Cardiac fibroblast (primary cell): ENCODE results near the gene SMIM20.
A peak's percentile ranks its signal among the peaks of the same experiment; 100 is the strongest.
"Not testable (repeated sequence)": the region's sequence is repeated elsewhere in the genome, so short reads cannot be mapped to it uniquely, and the experiment has no call there.

Source experiments
- DNase-seq, 2 donors: peaks; one replicate each; pipeline versions ENCODE4 v3.0.0 to v3.0.0-alpha.2; 2010; ENCODE audit warnings: low read depth in 2 of 2
- H3K4me3 ChIP-seq, 2 donors: replicated peaks in 1 of 2; 1 replicate in 1 of 2; 2 replicates in 1 of 2; pipeline ENCODE4 v1.5.1; 2011; ENCODE audit warnings: low read depth in 2 of 2, low read length in 2 of 2, mild to moderate bottlenecking in 2 of 2, moderate library complexity in 1 of 2
- TF ChIP-seq, protein P1 (sequence below): IDR thresholded peaks from one replicate; pipeline ENCODE4 v1.5.1; 2011; ENCODE audit warnings: low read depth, mild to moderate bottlenecking, low read length, inconsistent platforms

The SMIM20 gene

DNA sequence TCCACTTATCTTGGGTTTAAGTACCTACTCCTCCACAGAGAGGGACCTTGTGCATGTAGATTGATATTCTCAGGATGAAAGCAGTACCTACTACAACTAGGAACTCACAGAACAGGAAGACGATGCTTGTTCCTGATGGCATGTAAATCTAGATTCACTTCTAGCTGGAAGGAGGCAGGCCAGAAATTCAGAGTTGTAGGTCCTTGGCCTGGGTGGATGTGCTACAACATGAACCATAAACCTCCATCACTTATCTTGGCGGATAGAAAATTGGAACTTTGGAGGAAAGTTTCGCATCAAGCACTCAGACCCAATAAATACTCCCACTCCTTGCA, 9.3 kb upstream of the SMIM20 start:
- DNase-seq, result no peak
- H3K4me3 ChIP-seq, result no peak overlapping the region
- TF ChIP-seq, protein P1, sequence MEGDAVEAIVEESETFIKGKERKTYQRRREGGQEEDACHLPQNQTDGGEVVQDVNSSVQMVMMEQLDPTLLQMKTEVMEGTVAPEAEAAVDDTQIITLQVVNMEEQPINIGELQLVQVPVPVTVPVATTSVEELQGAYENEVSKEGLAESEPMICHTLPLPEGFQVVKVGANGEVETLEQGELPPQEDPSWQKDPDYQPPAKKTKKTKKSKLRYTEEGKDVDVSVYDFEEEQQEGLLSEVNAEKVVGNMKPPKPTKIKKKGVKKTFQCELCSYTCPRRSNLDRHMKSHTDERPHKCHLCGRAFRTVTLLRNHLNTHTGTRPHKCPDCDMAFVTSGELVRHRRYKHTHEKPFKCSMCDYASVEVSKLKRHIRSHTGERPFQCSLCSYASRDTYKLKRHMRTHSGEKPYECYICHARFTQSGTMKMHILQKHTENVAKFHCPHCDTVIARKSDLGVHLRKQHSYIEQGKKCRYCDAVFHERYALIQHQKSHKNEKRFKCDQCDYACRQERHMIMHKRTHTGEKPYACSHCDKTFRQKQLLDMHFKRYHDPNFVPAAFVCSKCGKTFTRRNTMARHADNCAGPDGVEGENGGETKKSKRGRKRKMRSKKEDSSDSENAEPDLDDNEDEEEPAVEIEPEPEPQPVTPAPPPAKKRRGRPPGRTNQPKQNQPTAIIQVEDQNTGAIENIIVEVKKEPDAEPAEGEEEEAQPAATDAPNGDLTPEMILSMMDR, result no peak

DNA sequence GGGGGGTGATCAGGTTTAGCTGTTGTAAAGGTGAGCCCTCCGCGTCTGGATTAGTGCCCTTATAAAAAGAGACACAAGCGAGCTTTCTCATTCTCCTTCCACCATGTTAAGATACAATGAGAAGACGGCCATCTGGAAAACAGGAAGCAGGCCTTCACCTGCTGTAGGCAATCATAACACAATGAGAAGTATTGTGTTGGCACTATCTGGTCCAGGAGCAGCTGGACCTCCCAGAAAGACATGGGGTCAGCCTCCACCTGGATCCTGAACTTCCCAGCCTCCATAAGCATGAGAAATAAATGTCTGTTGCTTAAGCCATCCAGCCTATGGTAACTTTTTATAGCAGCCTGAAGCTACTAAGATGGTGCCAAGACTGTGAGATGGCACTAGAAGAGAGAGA, 8.6 kb upstream of the SMIM20 start:
- TF ChIP-seq, protein P1, result no peak
- DNase-seq, result no peak
- no peak overlapping the region for H3K4me3 ChIP-seq

DNA sequence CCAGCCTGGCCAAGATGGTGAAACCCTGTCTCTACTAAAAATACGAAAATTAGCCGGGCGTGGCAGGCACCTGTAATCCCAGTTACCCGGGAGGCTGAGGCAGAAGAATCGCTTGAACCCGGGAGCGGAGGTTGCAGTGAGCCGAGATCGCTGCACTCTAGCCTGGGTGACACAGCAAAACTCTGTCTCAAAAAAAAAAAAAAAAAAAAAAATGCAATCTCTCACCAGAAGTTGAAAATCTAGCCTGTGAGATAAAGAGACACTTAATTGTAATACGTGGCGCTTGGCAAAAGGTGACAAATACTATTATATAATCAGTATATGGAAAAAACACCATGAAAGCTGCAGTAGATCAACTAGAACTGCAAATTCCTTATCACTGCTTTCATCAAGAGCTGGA, 7.9 kb upstream of the SMIM20 start:
- H3K4me3 ChIP-seq, DNase-seq: not testable (repeated sequence)

DNA sequence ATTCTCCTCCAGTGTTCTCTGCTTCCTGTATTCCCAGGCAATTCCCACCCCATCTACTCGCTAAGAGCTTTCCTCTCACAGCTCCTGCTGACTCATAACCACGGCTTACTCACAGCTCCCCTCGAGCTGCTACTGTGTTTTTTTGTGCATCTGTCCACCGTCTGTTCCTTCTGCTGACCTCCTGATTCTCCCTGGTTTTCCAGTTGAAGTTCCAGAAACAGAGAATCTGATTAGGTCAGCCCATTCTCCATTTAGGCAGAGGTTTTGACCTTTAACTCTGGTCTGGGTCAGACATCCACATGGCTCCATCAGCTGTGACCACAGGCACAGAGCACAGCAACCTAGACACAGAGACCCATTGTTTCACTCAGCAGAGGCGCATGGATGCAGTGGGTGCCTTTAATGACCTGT, 5.5 kb upstream of the SMIM20 start:
- TF ChIP-seq, protein P1, result no peak
- no peak overlapping the region for H3K4me3 ChIP-seq
- DNase-seq, result peak; percentile 85 to 90

DNA sequence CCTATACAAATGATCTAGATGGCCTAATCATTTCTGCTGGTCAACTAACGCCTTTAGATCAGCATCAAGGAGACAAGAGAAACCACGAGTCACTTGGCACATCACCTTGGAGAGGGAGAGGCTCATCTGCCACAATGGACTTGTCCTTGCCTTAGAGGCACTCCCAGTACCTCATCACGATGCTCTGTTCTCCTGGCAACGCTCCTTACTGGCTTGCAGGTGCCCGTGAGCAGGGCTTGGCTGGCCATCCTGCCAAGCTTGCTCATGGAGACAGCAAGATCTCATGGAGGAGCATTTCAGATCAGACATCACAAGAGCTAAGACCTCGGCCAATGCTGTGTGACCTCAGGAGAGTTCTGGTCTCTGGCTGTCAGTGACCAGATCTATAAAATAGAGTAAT, 2.7 kb upstream of the SMIM20 start:
- DNase-seq, result no peak
- H3K4me3 ChIP-seq, result no peak overlapping the region
- TF ChIP-seq, protein P1, result no peak

DNA sequence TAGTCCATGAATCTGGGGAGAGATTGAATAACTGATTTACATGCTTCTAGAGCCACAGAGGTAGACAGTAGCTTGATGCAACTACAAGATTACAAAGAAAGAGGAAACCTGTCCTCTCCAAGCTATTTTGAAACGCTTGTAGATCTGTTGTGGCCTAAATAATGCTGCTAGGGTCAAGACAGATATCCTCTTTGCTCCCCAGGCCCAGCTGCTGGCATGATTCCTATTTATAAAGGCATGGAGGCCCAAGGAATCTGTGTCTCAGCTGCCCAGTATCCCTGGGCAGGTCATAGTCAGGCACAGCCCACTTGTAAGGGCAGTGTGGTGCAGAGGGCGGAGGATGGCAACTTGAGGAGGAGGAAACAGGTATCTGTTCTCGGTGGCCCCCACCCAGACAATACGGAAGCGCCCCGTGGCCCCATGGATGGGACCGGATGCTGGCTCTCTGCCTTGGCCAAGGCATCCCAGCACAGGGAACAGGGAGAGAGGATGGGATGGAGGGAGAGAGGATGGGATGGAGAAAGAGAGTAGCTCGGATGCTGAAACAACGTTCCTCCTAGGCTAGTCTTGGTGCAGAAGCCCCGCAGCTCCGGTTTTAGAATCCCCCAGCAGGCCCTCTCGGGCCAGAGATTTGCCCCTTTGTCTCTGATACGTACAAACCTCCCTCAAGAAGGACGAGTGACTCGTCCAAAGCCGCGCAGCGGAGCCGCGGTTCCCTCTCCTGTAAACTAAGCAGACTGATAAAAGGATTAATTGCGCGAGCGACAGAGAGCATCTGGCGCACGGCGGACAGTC, 767 bp upstream of the SMIM20 start:
- peak overlapping the region; percentile 76 to 84 for H3K4me3 ChIP-seq
- TF ChIP-seq, protein P1, result no peak
- no peak for DNase-seq

DNA sequence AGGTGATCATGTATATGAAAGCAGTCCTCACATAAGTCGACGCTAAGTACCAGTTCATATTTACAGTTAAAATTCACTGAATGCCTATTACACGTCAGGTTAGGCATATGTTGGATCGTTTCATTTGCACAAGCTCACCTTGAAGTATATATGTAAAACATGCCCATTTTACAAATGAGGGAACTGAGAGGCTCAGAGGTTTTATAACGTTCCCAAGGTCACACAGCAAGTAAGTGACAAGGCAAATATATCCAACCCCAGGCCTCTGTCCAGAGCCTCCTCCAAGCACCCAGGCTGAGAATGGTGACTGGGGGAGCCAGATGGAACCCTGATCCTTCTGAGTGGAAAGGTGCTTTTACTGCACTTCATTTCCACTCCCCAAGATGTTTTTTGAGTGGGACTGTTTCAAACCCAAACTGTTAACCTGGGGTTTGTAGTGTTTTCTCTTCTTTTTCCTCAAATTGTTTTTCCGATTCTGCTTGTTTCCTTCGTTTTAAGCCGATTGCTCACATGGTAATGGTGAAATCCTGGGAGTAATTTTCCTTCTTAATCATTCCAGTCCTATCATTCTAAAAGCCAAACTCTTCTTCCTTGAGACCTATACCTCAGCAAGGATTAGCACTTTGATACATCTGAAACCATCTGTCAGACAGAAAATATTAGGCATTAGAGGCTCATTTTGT, 791 bp downstream of the SMIM20 start:
- peak overlapping the region; percentile 76 to 84 for H3K4me3 ChIP-seq
- TF ChIP-seq, protein P1, result no peak
- no peak for DNase-seq
